ENCODE measurements around the gene CYP2W1.

CYP2W1 gene

DNA sequence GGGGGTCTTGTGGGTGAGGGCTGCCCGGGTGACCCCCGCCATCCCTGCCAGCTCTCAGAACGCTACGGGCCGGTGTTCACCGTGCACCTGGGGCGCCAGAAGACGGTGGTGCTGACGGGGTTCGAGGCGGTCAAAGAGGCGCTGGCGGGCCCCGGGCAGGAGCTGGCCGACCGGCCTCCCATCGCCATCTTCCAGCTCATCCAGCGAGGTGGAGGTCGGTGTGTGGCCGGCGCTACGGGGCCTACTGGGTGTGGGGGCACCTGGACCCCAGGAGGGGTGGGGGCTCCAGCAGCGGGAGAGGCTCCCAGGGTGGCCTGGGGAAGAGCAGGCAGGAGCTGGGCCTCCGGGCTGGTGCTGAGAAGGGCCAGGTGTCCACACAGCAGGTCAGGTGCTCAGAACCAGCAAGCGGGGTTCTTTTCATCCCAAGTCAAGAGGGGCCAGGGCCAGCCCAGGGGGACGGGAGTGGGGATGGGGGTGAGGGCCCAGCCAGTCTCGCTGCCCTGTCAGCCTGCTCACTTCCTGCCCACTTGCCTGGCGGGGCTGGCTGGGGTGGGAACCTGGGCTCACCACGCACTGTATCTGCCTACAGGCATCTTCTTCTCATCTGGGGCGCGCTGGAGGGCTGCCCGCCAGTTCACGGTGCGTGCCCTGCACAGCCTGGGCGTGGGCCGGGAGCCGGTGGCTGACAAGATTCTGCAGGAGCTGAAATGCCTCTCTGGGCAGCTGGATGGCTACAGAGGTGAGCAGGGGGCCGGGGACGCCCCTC is 1.6 kb downstream of the CYP2W1 start:
- DNase-seq: no peak

DNA sequence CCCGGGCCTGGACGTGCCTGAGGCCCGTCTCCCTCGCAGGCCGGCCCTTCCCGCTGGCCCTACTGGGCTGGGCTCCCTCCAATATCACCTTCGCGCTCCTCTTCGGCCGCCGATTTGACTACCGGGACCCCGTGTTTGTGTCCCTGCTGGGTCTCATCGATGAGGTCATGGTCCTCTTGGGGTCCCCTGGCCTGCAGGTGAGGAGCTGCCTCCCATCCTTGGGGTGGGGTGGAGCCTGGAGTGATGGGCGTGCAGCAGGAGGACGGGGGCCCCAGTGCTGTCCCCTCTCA is 2.1 kb downstream of the CYP2W1 start:
- DNase-seq: no peak

DNA sequence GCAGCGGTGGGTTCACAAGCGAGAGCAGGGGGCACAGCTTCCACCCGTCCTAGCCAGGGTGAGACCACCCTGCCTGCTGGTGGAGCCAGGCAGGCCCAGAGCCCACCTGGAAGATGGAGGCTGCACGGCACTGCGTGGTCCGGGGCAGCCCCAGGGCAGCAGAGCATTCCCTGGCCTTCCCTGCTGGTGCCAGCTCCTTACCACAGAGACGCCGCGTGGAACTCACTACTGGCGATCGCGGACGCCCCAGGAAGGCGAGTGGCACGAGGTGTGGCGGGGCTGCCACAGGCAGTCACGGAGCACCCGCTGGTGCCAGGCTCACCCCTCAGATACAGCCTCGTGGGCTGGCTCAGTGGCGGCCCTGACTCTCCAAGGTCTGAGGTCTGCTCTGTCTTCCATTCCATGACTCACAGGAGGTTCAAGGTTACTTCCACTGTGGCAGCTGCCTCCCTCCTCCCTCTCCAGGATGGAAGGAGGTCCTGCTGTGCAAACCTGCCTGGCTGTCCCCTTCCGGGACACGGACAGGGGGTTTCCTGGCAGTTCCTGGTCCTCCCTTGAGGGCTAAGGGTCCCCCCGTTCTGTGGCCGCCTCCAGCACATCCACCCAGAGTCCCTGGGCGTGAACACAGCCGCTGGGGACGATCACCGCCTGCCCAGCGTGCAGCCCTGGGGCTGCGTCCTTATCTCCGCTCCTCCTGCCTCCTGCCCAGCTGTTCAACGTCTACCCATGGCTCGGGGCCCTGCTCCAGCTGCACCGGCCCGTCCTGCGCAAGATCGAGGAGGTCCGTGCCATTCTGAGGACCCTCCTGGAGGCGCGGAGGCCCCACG is 3.1 kb downstream of the CYP2W1 start:
- DNase-seq: no peak

DNA sequence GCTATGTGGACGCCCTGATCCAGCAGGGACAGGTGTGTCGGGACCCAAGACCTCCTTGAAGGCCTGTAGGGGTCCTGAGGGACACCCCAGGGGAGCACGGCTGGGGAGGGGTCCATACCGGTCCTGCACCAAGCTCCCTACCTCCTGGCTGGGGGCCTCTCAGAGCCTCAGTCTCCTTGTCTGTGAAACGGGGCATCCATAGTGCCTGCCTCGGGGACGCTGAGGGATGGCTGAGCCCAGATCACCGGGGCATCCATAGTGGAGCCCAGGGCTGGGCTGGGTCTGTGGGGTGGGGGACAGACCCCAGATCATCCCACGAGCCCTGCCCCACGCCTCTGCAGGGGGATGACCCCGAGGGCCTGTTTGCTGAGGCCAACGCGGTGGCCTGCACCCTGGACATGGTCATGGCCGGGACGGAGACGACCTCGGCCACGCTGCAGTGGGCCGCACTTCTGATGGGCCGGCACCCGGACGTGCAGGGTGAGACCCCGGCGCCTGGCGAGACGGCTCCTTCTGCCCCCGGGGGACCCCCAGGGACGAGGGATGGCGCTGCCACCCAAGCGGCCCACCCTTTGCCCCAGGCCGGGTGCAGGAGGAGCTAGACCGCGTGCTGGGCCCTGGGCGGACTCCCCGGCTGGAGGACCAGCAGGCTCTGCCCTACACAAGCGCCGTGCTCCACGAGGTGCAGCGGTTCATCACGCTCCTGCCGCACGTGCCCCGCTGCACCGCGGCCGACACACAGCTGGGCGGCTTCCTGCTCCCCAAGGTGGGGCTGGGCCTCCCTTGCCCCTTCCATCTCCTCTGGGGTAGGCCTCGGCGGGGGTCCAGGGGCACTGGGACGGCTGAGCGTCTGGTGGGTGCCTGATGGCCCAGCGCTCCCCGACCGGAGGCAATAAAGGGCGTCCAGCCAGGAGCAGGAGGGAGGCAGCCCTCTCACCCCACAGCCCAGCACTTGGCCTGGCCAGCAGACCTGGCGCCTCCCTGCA is 4.1 kb downstream of the CYP2W1 start:
- DNase-seq: no peak

DNA sequence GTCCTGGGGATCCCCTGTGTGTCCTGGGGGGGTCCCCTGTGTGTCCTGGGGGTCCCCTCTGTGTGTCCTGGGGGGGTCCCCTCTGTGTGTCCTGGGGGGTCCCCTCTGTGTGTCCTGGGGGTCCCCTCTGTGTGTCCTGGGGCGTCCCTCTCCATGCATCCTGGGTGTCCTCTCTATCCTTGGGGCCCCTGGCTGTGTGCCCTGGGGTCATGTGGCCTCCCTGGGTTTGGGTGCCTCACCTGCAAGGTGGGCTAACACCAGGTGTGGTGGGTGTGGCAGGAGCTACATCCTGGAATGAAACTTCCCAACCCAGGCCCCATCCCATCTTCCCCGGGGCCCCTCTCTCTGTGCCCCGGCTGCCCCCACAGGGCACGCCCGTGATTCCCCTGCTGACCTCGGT is 4.9 kb downstream of the CYP2W1 start:
- DNase-seq: no peak

DNA sequence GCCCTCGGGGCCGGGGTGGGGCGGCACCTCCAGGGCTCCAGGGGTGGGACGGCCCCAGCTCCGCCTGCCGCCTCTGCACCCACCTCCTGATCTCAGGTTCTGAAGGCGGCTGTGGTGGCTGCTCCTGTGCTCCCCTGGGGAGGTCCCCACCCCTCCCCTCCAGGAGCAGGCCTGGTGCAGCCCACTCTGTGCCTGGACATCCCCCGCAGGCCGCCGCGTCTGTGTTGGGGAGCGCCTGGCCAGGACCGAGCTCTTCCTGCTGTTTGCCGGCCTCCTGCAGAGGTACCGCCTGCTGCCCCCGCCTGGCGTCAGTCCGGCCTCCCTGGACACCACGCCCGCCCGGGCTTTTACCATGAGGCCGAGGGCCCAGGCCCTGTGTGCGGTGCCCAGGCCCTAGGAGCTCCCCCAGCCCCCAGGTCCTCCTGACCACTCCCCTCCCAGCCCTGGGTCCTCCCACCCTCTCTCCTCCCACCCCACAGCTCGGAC is 5.5 kb downstream of the CYP2W1 start:
- no peak for DNase-seq

DNA sequence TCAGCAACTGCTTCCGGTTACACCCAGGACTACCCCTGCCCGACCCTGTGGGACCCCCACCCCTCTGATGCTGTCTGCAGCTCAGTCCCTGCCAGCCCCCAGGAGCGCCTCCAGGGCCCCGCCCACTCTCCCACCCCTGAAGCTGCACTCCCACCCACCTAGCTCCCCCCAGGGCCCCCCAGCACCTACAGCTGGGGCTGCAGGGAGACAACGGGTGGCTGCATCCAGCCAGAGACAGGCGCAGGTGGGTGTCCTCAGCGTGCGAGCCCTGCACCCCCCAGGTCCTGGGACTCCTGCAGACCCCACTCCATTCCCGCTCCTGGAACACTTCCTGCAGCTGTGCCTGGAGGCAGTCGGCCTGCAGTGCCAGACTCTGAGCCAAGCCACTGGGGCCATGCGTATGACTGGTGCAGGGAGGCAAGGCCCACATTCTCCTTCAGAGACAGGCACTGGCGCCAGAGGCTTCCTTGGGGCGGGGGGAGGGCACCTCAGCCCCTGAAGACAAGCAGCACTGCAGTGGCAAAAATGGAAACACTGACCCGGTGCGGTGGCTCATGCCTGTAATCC is 6.1 kb downstream of the CYP2W1 start:
- DNase-seq: no peak

DNA sequence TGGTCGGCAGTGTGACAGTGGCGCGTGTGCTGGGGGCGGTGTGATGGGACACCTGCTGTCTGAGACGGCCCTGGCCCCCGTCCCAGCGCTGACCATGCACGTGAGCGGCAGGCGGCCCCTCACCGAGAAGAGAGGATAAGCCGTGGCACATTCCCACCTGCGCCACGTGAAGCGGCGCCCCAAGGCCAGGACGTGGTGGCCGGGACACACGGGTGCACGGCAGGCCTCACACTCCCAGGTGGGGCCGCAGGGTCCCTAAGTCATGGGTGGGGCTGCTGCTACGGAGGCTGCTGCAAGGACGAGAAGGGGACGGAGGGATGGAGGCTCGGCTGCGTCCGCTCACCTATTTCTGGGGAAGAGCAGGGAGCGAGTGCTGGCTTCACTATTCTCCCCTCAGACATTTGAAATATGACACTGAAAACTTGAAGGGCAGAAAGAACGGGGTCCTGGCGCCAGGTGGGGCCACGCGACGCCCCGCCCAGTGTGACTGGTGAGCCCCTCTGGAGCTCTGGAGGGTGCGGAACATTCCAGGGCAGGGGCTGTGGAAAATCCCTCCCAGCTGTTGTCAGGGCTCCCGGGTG is 7.5 kb downstream of the CYP2W1 start:
- no peak for DNase-seq

DNA sequence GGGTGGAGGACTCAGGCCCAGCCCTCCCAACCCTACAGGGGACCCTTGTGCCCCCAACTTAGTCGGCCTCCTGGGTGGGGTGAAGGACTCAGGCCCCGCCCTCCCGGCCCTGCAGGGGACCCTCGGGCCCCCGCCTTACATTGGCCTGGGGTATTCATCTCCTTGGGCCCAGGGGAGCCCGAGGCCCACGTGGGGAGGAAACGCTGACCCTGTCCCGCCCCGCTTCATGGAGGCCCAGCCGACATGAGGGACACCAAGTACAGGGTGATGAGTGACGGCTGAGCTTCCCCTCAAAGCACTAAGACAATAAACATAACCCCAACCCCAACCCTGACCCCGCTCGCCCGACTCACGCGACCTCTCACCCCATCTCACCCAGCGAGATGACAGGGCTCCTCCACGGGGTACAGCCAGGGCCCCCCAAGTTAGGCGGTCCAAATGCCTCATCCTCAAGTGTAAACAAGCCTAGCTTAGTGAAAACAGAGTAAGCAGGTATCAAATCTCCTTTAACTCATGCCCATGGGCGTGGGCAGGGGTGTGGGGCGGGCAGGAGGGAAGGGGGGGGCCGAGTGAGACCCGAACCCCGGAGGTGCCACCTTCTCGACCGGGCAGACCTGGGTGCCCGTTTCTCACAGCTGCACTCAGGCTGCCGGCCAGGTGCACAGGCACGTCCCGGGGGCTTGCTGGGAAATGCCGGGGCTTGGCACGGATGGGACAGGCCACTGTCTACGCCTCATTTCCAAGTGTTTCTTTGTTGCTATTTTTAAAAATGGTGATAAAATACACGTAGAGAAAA is 8.2 kb downstream of the CYP2W1 start:
- DNase-seq: no peak

DNA sequence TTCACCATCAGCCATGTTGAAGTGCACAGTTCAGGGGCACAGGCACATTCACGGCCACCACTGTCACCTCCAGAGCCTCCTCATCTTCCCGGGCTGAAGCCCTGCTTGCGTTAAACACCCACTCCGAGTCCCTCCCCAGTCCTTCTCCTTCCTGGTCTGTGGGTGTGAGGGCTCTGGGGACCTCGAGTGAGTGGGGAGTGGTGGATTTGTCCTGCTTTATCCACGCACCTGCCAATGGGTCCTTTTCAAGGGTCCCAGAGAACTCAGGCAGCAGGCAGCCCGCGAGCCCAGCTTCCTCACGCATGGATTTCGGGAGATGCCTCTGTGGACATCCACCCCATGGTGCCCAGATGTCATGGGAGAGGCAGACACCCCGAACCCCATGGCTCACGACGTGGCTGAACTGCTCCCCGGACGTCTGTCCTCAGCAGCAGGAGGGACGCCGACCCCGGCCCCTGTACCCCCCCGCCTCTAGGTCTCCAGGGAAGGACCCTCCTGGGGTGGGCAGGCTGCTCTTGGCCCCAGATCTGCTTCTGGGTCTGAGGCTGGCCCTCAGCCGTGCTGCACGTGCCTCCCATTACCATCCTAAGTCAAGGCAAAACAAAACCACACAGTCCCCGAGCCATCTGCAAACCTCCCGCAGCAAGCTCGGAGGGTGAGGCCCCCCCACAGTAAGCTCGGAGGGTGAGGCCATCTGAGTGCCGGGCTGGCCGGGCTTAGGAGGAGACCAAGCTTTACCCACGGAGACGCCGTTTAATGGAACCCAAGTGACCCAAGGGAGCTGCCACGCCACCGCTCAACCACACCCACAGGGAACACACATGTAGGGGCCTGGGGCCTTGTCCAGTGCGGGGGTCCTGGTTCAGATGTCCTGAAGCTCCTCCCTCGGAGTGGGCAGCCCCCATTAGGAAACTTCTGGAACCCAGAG is 9.0 kb downstream of the CYP2W1 start:
- no peak for DNase-seq

DNA sequence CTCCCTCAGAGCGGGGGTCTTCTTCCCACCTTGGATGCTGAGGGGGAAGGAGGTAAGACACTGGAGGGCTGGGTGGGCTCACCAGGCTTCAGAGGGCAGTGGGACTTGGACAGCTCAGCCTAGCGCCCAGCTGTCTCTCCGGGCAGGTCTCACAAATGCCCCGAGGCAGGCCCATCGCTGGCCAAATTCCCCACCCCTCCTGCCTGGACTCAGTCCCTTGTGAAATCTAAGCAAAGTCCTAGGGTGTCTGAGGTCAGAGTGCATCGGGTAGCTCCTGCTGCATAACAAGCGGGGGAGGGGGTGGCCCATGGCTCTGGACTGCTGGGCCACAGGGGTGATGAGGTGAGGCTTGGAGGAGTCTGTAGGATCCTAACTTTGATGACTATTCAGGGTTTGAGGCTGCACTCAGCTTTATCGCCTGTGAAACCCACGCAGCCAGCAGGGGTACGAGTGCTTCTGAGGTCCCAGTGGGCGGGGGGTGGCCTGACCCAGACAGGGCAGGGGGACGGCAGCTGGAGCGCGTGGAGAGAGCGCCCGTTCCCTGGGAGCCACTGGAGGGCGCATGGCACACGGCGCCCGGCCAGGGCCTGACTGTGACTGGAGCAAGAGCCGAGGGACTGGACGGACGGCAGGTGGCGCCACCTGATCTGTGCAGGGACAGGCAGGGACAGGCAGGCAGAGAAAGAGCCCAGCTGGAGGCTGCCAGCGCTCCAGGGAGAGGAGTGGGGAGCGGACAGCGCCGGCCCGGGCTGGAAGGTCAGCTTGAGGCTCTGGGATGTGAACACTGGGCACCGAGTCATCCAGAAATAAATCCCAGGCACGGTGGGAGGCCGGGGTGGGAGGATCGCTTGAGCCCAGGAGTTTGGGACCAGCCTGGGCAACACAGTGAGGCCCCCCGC is 10.0 kb downstream of the CYP2W1 start:
- DNase-seq: peak; percentile 81 to 88

DNA sequence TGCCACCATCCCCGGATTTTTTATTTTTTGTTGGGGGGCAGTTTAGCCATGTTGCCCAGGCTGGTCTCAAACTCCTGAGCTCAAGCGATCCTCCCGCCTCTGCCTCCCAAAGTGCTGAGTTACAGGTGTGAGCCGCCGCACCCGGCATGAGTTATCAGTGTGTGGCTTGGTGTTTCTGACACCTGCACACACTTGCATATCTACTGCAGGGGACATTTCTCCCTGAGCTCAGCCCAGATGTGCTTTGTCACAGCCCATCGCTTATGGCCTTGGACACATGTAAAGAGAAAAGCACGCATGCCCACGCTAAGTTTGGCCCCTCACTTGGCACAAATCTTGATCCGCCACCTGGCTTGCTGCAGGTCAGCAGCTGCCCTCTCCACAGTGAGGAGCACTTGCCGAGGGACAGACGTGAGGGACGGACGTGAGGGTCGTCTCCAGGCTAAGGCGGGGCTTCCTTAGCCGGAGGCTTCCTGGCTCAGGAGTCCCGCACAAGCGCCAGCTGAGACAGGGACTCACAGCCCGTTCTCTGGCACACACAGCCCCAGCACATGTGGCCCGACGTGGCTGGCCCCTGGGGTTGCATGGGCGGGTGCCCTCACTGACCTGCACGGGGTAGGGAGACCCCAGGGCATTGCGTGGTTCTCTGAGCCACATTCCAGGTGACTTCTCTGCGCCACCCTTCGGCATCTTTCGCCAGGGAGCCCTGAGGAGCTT is 11.8 kb downstream of the CYP2W1 start:
- no peak for DNase-seq

DNA sequence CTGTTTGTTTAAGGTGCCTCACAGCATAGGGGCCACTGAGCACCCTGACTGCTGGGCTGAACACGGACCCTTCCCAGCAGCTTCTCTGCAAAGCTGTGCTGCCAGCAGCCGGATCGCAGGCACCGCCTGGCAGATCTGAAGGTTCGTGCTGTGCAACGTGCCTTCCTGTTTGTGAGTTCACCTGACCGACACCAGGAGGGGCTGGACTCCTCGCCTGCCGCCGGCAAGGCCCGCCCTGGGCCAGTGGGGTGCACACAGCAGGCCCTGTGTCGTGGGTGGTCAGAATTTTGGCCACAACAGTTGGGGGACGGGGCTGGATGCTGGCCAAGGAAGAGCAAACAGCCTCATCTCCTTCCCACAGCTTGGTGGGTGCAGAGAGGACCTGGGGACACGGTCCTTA is 12.6 kb downstream of the CYP2W1 start:
- DNase-seq: no peak

DNA sequence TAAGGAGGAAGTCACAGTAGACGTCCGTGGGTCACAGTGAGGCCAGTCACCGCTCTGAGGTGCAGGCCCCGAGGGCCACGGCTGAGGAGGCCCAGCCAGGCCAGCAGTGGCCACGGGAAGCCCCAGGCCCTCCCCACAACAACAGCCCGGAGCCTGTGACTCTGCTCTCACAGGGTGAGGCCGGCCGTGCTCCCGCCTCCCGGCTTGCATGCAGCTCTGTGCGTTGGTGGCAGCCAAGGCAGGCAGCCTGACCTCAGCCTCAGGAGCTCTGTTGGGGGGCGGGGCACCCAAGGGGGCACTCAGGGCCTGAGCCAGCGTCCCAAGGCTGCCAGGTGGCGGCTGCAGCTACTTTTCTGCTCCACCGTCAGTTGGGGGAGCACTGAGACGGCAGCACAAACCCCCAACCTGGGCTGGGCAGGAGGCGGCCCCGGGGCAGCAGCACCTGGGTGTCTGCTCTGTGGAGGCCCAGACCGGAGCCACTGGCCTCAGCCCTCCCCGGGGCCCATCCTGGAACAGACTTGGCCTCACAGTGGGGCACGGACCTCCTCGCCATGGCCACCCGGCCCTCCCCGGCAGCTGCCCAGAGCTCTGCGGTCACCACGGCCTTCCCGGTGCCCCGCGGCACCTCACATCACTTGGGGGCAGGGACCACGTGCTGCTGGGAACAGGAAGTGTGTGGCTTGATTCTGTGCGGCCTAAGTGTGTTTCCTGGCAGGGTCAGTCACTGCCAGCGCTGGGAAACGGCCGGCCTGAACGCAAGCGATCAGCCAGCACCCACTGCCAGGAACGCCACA is 13.3 kb downstream of the CYP2W1 start:
- no peak for DNase-seq

DNA sequence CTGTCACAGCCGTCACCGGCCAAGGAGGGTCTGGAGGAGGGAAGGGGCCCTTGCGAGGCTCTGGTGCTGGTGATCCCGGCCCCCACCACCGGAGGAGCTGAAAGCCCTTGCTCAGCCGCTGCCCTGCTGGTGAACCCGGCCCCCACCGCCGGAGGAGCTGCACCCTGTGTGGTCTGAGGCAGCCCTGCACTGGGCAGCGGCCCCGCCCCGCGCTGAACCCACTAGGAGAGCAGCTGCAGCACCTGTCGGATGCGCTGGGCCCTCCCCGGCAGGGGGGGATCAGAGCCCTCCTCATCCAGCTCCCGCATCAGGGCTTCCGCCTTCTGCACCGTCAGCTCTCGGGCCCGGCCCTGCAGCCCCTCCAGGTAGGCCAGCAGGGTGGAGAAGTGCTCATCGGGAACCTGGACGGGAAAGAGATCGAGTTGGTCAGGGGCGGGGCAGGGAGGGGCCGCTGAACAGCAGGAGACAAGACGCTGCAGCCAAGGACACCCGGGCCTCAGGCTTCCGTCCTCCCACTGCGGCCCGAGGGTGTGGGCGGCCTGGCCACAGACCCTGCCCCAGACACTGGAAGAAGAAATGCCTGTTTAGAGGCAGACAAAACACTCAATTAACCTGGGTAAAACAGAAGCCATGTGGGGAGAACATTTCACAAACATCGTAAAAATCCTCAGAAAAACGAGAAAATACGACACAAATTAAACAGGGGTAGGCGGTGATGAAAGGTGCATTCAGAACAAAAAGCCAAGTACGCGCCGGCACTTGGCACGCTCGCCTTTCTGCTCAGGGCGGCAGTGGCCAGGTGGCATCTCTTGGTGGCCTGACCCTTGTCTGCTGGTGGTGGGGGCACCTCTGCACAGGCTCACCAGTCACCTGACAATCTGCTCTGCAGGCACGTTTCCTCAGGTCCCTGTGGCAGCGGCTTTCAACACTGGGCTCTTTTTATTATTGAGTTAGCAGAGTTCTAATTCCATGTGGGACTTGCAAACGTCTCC is 14.7 kb downstream of the CYP2W1 start:
- no peak for DNase-seq

DNA sequence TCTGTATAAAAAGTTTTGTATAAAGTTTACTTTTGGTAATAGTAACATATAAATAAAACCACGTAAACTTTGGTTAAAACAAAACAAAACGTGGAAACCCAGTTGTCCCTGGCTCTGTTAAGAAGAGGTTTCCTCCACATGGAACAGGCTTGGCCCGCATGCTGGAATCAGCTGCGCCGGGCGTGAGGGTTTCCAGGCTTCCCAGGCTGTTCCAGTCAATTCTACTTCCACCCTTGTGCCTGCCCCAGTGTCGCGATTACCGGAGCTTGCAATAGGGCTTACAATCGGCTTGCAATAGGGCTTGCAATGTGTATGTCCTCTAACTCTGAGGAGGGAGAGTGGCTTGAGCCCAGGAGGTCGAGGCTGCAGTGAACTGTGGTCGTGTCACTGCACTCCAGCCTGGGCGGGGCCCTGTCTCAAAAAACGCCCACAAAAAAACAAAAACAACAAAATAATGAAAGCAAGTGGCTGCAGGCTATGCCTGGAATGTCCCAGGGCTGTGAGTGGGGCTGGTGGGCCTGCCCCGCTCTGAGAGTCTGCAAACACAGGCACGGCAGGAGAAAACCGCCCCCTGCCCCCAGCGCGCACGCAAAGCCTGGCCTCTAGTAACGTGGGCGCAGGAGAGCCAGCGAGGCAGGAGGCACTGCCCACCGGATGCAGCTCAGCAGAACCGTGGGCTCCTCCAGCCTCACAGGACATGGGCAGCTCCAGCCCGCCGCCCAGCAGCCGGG is 16.3 kb downstream of the CYP2W1 start:
- DNase-seq: no peak

All from AML-193 (cell line).